HepG2 (cell line): ENCODE data around the gene BBLN. TPM values are rescaled to one million over a fixed set of nuclear protein-coding genes. Genes with fewer than 3 reads are reported as not detected.

Experiments used
- CENPBD1 ChIP-seq: sonication (generic); formaldehyde crosslinking; IDR thresholded peaks from 2 replicates; pipeline ENCODE4 v1.8.0; 2022; ENCODE audit warnings: missing genetic modification reagents, low read depth, mild to moderate bottlenecking, borderline replicate concordance
- CTCF ChIP-seq: sonication (generic); formaldehyde crosslinking; IDR thresholded peaks from 2 replicates; pipeline ENCODE4 v1.5.0; 2020; ENCODE audit warnings: mild to moderate bottlenecking, missing genetic modification reagents, moderate library complexity
- ELK4 ChIP-seq: sonication (generic); formaldehyde crosslinking; IDR thresholded peaks from 2 replicates; pipeline ENCODE4 v1.9.0; 2021; ENCODE audit warnings: missing genetic modification reagents, borderline replicate concordance
- FOSL2 ChIP-seq: sonication (generic); formaldehyde crosslinking; IDR thresholded peaks from 2 replicates; pipeline ENCODE4 v1.4.0; 2020; ENCODE audit warnings: missing genetic modification reagents
- KLF13 ChIP-seq: sonication (generic); formaldehyde crosslinking; IDR thresholded peaks from 2 replicates; pipeline ENCODE4 v1.4.0; 2020; ENCODE audit warnings: mild to moderate bottlenecking, missing genetic modification reagents
- KLF16 ChIP-seq, 2 experiments: sonication (generic) in 1 of 2; formaldehyde crosslinking in 1 of 2; IDR thresholded peaks; 2 replicates each; pipeline versions ENCODE4 v1.6.1 to v1.8.0; 2016 to 2023; ENCODE audit warnings: missing genetic modification reagents in 2 of 2, missing compliant biosample characterization in 1 of 2
- KMT2B ChIP-seq: IDR thresholded peaks from 2 replicates; pipeline ENCODE4 v1.6.1; 2016; ENCODE audit warnings: missing genetic modification reagents, missing compliant biosample characterization
- RARA ChIP-seq: IDR thresholded peaks from 2 replicates; pipeline ENCODE4 v1.6.1; 2016; ENCODE audit warnings: missing genetic modification reagents, missing compliant biosample characterization
- RBM39 ChIP-seq: fragments of 200-400 bp; formaldehyde crosslinking; IDR thresholded peaks from one replicate; pipeline ENCODE4 v1.6.1; 2018; ENCODE audit warnings: antibody characterized with exemption, mild to moderate bottlenecking, low read depth, low read length; ENCODE audit not compliant: poor library complexity, severe bottlenecking
- SRY ChIP-seq: sonication (generic); formaldehyde crosslinking; IDR thresholded peaks from 2 replicates; pipeline ENCODE4 v1.8.0; 2022; ENCODE audit warnings: mild to moderate bottlenecking, missing genetic modification reagents
- TFDP1 ChIP-seq: IDR thresholded peaks from 2 replicates; pipeline ENCODE4 v1.6.1; 2016; ENCODE audit warnings: missing compliant biosample characterization, missing genetic modification reagents, borderline replicate concordance
- ZBTB14 ChIP-seq: sonication (generic); formaldehyde crosslinking; IDR thresholded peaks from 2 replicates; pipeline ENCODE4 v1.4.0; 2020; ENCODE audit warnings: missing genetic modification reagents
- ZNF33B ChIP-seq: sonication (generic); formaldehyde crosslinking; IDR thresholded peaks from 2 replicates; pipeline ENCODE4 v1.5.1; 2020; ENCODE audit warnings: mild to moderate bottlenecking, missing genetic modification reagents
- ZNF674 ChIP-seq: sonication (generic); formaldehyde crosslinking; IDR thresholded peaks from 2 replicates; pipeline ENCODE4 v1.5.0; 2020; ENCODE audit warnings: low read depth, mild to moderate bottlenecking, missing genetic modification reagents
- ZNF770 ChIP-seq: sonication (generic); formaldehyde crosslinking; IDR thresholded peaks from 2 replicates; pipeline ENCODE4 v1.5.0; 2020; ENCODE audit warnings: mild to moderate bottlenecking, missing genetic modification reagents
- ZSCAN20 ChIP-seq: sonication (generic); formaldehyde crosslinking; IDR thresholded peaks from 2 replicates; pipeline ENCODE4 v1.4.0; 2020; ENCODE audit warnings: missing genetic modification reagents, mild to moderate bottlenecking, borderline replicate concordance
- ZSCAN5A ChIP-seq: sonication (generic); formaldehyde crosslinking; IDR thresholded peaks from 2 replicates; pipeline ENCODE4 v1.8.0; 2022; ENCODE audit warnings: mild to moderate bottlenecking, missing genetic modification reagents, borderline replicate concordance
- polyA plus RNA-seq, 8 experiments: library from polyadenylated mRNA; depleted of rRNA in 3 of 8; stranded (reverse) in 7 of 8; unstranded in 1 of 8; fragments of >200 nt; fragmentation: Illumina TruSeq in 4 of 8; extraction: Trizol in 4 of 8; gene quantifications; 2 replicates each; pipeline versions ENCODE4 v1.2.1 to v1.2.3, GENCODE V29; 2011 to 2016; ENCODE audit warnings: low read depth in 4 of 8, missing spikeins in 1 of 8, mixed read lengths in 1 of 8; ENCODE audit not compliant: insufficient read depth in 1 of 8
- total RNA-seq, 5 experiments: library from RNA; depleted of rRNA; stranded (reverse); fragments of >200 nt; fragmentation: Illumina TruSeq; extraction: Trizol; gene quantifications; 2 replicates each; pipeline ENCODE4 v1.2.3, GENCODE V29; 2016; ENCODE audit warnings: low read depth in 1 of 5

The BBLN gene
- total and polyA plus RNA-seq, 2 of the 13 experiments (the other 11 are each of a cell fraction or from before 2014, with no cell fraction given) = 27.6 to 33.1 TPM

- TF ChIP-seq ZSCAN20 (CRISPR knock-in tag) (peak; percentile 60; the same call in 1 of the 2 replicates), KLF13 (peak; percentile 83; the same call in 1 of the 2 replicates), ELK4 (0 out of 2 replicates have a peak, but pooled peaks have one; percentile 21), RBM39 (peak; percentile 91), ZNF674 (CRISPR knock-in tag) (no peak), KLF16 (CRISPR knock-in tag; IDR thresholded peaks at IDR 0.05) (peak; percentile 14 to 60; a peak in 1 of 4 replicates), KMT2B (CRISPR knock-in tag) (peak; percentile 18; the same call in 1 of the 2 replicates), TFDP1 (CRISPR knock-in tag) (peak; percentile 47; the same call in 1 of the 2 replicates), RARA (CRISPR knock-in tag) (peak; percentile 6; the same call in 1 of the 2 replicates), CENPBD1 (peak; percentile 77; the same call in 1 of the 2 replicates), SRY (CRISPR knock-in tag) (peak; percentile 95; the same call in 1 of the 2 replicates), FOSL2 (CRISPR knock-in tag) (peak; percentile 14; the same call in 1 of the 2 replicates), ZSCAN5A (CRISPR knock-in tag) (peak; percentile 72; the same call in 1 of the 2 replicates), ZNF33B (CRISPR knock-in tag) (peak; percentile 79; the same call in 1 of the 2 replicates), ZBTB14 (peak; percentile 62), ZNF770 (CRISPR knock-in tag) (peak; percentile 77), CTCF (CRISPR knock-in tag) (peak; percentile 81)
These were observed 31.5 kb downstream of the BBLN start, which contains the start of gene CIZ1 (continued) for GRCh38 chr9:128191406-128192046.
